ENCODE results near the gene TAS2R19. TPM values are rescaled to one million over a fixed set of nuclear protein-coding genes. Genes with fewer than 3 reads are reported as not detected.

Gene TAS2R19
- total RNA-seq, 2 experiments from 2014 or later = 2.9 to 3.2 TPM

DNA sequence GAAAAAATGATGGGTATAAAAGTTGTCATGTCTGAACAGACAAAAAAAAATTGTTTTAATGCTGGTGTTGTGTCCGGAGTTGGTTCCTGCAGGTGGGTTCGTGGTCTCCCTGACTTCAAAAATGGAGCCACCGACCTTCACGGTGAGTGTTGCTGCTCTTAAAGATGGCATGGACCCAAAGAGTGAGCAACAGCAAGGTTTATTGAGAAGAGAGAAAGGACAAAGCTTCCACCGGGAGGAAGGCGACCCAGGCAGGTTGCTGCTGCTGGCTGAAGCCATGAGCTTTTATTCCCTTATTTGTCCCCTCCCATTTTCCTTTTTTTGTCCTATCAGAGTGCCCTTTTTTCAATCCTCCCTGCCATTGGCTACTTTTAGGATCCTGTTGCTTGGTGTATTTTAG, 8.9 kb upstream of the TAS2R19 start, which contains the start of gene TAS2R31:
Gene TAS2R31 (minus strand): TSS at position 101 of the 400 bp plus-strand sequence. CDS start 72 bp downstream, at position 29.
- Histone ChIP-seq H3K79me2 (ENCODE audit: insufficient read depth, low read depth, low read length) (no peaks in the 10 kb centered on the region), H3K4me3 (ENCODE audit: low read depth, low read length, poor library complexity, severe bottlenecking) (no peak within 1 kb of the TSS), H3K4me1 (ENCODE audit: insufficient read depth, low read length, poor library complexity, severe bottlenecking) (no peaks in the 10 kb centered on the region), H3K4me2 (ENCODE audit: low read length) (no peak within 1 kb of the TSS), H3K36me3 (ENCODE audit: insufficient read depth, low read length) (no peaks in the 10 kb centered on the region), H3K27ac (ENCODE audit: low read depth, low read length, poor library complexity, severe bottlenecking) (no peak within 1 kb of the TSS), H3K9me3 (ENCODE audit: low read length) (no peaks in the 10 kb centered on the region), H2AFZ (ENCODE audit: low read length) (no peak within 1 kb of the TSS), H3K9me2 (ENCODE audit: insufficient read depth, low read length) (no peaks in the 10 kb centered on the region), H4K20me1 (ENCODE audit: insufficient read depth, low read length) (no peaks in the 10 kb centered on the region)
- no peak for DNase-seq (ENCODE audit: low spot score)
- ChIA-PET CTCF (ENCODE audit: unreplicated experiment) (interaction anchor here (0.6 kb wide), 1 partner anchor 1849 kb away, joined by 3 read pairs; no protein-coding TSS in a partner anchor), POLR2A (no interaction called here)
- TF ChIP-seq, protein P1, sequence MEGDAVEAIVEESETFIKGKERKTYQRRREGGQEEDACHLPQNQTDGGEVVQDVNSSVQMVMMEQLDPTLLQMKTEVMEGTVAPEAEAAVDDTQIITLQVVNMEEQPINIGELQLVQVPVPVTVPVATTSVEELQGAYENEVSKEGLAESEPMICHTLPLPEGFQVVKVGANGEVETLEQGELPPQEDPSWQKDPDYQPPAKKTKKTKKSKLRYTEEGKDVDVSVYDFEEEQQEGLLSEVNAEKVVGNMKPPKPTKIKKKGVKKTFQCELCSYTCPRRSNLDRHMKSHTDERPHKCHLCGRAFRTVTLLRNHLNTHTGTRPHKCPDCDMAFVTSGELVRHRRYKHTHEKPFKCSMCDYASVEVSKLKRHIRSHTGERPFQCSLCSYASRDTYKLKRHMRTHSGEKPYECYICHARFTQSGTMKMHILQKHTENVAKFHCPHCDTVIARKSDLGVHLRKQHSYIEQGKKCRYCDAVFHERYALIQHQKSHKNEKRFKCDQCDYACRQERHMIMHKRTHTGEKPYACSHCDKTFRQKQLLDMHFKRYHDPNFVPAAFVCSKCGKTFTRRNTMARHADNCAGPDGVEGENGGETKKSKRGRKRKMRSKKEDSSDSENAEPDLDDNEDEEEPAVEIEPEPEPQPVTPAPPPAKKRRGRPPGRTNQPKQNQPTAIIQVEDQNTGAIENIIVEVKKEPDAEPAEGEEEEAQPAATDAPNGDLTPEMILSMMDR (conservative IDR thresholded peaks at IDR 0.05; ENCODE audit: low read length) = no peak
- no peak for TF ChIP-seq EZH2phosphoT487 (IDR thresholded peaks at IDR 0.05; ENCODE audit: borderline replicate concordance, low read depth, low read length)
- no TSS peak for BruUV-seq (replicated peaks)
- intact Hi-C loops (cut with micrococcal nuclease; ENCODE audit: unreplicated experiment) = no loop called here

DNA sequence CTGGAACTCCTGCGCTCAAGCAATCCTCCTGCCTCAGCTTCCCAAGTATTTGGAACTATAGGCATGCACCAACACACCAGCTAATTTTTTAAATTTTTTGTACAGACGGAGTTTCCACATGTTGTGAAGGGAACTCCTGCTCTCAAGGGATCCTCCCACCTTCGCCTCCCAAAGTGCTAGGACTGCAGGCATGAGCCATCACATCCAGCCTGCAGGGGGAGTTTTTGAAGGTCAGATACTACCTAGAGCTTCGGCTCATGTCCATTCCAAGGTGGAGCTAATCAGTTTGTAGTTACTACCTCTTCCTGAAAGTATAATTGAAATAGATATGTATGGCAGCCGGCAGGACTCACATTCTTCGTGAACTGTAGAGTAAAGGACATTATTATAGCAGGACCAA, 3.7 kb upstream of the TAS2R19 start:
- intact Hi-C loops (cut with micrococcal nuclease; ENCODE audit: unreplicated experiment) = no loop called here
- no peaks in the 10 kb centered on the region for H3K4me1 ChIP-seq (ENCODE audit: insufficient read depth, low read length, poor library complexity, severe bottlenecking)
- no peaks in the 10 kb centered on the region for H3K36me3 ChIP-seq (ENCODE audit: insufficient read depth, low read length)
- POLR2A ChIA-PET = no interaction called here
- H3K79me2 ChIP-seq (ENCODE audit: insufficient read depth, low read depth, low read length) = no peaks in the 10 kb centered on the region
- TF ChIP-seq, protein P1 (conservative IDR thresholded peaks at IDR 0.05; ENCODE audit: low read length) = peak; percentile 39; the same call in 1 of the 2 replicates
- no peak for TF ChIP-seq EZH2phosphoT487 (IDR thresholded peaks at IDR 0.05; ENCODE audit: borderline replicate concordance, low read depth, low read length)
- no peak overlapping the region for H2AFZ ChIP-seq (ENCODE audit: low read length)
- CTCF ChIA-PET (ENCODE audit: unreplicated experiment) = no interaction called here
- no peaks in the 10 kb centered on the region for H4K20me1 ChIP-seq (ENCODE audit: insufficient read depth, low read length)
- no peaks in the 10 kb centered on the region for H3K9me2 ChIP-seq (ENCODE audit: insufficient read depth, low read length)
- H3K9me3 ChIP-seq (ENCODE audit: low read length) = no peaks in the 10 kb centered on the region
- H3K27ac ChIP-seq (ENCODE audit: low read depth, low read length, poor library complexity, severe bottlenecking) = no peak overlapping the region
- no peak overlapping the region for H3K4me2 ChIP-seq (ENCODE audit: low read length)
- H3K4me3 ChIP-seq (ENCODE audit: low read depth, low read length, poor library complexity, severe bottlenecking) = no peak overlapping the region
- BruUV-seq (replicated peaks) = no TSS peak
- DNase-seq (ENCODE audit: low spot score) = peak; percentile 3

DNA sequence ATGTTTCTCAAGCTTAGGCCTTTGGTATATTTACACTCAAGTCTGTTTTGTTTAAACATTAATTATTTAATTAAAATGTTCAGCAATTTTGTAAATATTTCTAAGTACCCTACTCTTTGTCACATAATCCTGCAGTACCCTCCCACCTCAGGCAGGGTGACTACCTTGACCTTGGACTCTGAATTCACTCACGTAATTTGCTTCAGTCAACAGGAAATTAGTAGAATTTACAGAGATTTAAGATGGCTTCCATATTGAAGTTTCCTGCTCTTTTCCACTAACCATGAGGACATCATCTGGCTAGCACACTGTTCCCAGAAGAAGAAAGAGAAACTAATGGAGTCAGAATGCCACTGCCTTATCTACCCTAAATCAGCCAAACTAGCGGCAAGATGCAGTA, 967 bp upstream of the TAS2R19 start:
- no peaks in the 10 kb centered on the region for H3K4me1 ChIP-seq (ENCODE audit: insufficient read depth, low read length, poor library complexity, severe bottlenecking)
- no peaks in the 10 kb centered on the region for H3K9me2 ChIP-seq (ENCODE audit: insufficient read depth, low read length)
- H3K4me2 ChIP-seq (ENCODE audit: low read length) = no peak overlapping the region
- intact Hi-C loops (cut with micrococcal nuclease; ENCODE audit: unreplicated experiment) = no loop called here
- BruUV-seq (replicated peaks) = no TSS peak
- no peak overlapping the region for H2AFZ ChIP-seq (ENCODE audit: low read length)
- DNase-seq (ENCODE audit: low spot score) = no peak
- POLR2A ChIA-PET = no interaction called here
- no peaks in the 10 kb centered on the region for H3K79me2 ChIP-seq (ENCODE audit: insufficient read depth, low read depth, low read length)
- CTCF ChIA-PET (ENCODE audit: unreplicated experiment) = no interaction called here
- H3K9me3 ChIP-seq (ENCODE audit: low read length) = no peaks in the 10 kb centered on the region
- no peaks in the 10 kb centered on the region; the same call in 1 of the 2 replicates for H4K20me1 ChIP-seq (ENCODE audit: insufficient read depth, low read length)
- TF ChIP-seq EZH2phosphoT487 (IDR thresholded peaks at IDR 0.05; ENCODE audit: borderline replicate concordance, low read depth, low read length) = no peak
- TF ChIP-seq, protein P1 (conservative IDR thresholded peaks at IDR 0.05; ENCODE audit: low read length) = no peak
- no peak overlapping the region for H3K4me3 ChIP-seq (ENCODE audit: low read depth, low read length, poor library complexity, severe bottlenecking)
- no peaks in the 10 kb centered on the region for H3K36me3 ChIP-seq (ENCODE audit: insufficient read depth, low read length)
- no peak overlapping the region for H3K27ac ChIP-seq (ENCODE audit: low read depth, low read length, poor library complexity, severe bottlenecking)
